CD4-positive, alpha-beta T cell treated with Interleukin-4 for 1 hour (primary cell): ENCODE measurements around the gene NMRK1.
A peak's percentile ranks its signal among the peaks of the same experiment; 100 is the strongest.

ENCODE experiments used
- DNase-seq, 2 donors: peaks; one replicate each; pipeline ENCODE4 v3.0.0-alpha.2; 2020 to 2022

NMRK1 gene

GRCh38 chr9:75101004-75101588 is 13.1 kb upstream of the NMRK1 start:
- no peak for DNase-seq

GRCh38 chr9:75096796-75097195 is 8.8 kb upstream of the NMRK1 start:
- DNase-seq: no peak

DNA sequence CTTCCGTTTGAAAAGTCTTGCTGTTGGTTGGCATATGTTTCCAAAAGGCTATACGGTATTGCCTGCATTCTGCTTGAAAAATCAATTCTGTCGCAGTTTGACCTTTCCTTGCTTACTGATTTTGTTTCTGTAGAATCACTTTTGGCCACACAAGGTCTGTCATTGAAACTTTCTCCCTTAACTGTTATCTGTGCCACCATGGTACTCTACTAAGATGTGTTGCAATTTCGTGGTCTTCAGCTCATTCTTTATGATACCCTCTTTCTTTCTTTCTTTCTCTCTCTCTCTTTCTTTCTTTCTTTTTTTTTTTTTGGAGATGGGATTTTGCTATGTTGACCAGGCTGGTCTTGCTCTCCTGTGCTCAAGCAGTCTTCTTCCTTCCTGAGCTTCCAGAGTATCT is 4.8 kb upstream of the NMRK1 start:
- no peak for DNase-seq

- no peak for DNase-seq
These were observed 2.6 kb upstream of the NMRK1 start for GRCh38 chr9:75090579-75090978.

GRCh38 chr9:75089373-75089766 is 1.4 kb upstream of the NMRK1 start:
- no peak for DNase-seq

DNA sequence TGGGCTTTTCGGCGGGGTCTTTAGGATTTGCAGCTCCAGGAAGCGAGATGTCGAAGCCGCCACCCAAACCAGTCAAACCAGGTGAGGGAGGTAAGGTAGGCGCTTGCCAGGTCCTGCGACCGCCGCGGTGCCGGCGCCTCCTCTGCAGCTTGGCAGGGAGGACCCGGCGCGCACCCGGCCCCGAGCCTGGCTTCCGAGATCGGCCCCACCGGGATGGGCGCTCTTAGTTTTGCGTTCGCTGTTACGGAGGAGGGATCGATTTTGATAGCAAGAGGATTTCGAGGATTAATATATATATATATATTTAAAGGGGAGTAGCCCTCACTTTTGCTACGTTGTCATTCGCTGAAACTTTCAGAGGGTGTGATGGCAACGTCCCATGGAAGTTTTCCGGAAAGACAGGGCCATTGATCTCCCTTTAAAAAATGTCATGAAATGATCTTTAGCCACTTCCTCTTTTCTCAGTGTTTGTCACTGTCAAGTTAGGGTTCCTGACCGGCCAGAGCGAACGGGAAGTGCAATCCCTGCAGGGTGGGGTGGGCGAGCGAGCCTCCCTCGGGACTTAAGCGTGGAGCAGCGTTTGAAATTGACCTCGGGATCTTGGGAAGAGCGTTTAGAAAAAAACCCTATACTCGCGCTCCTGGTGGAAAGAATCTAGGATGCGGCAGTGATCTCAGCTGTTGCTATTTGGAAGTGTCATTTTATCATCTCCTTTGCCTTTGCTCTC is 854 bp upstream of the NMRK1 start:
- peak in 1 of 2 donors; percentile 56 for DNase-seq

DNA sequence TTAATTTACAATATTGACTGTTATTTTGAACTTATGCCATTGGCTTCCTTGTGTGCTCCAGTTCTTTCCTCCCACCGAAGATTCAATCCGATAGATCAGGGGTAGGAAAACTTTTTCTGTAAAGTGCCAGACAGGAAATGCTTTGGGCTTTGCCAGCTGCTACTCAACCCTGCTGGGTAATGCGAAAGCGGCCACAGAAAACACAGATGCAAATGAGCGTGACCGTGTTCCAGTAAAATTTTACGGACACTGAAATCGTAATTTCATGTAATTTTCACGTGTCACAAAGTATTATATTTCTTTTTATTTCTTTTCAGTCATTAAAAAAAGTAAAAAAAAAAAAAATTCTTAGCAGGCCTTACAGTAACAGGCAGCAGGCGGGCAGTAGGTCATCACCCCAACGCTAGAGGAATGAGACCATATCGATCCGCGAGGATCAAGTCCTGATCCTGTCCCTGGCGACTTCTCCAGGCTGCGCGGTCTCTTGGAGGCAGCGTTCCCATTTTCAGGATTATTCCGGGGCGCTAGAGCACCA is 599 bp downstream of the NMRK1 start:
- DNase-seq: peak; percentile 40 to 57

GRCh38 chr9:75086541-75087288 is 1.2 kb downstream of the NMRK1 start:
- no peak for DNase-seq

DNA sequence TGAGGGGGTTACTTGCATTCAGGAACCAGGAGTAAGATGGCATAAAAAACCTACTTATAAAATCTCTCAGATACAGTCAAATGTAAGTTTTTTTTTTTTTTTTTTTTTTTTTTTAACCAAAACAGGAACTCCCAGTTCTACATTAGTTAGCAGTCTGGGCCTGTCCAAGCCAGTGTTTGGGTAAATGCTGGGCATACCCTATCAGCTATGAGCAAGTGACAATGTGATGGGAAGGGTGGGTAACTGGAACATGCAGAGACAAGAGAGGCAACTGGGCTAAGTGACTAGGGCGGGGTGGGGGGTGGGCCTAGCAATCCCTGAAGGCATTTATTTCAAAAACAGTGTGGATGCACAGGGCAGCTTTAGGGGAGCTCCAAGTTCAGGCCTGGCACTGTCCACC is 2.3 kb downstream of the NMRK1 start:
- DNase-seq: no peak

DNA sequence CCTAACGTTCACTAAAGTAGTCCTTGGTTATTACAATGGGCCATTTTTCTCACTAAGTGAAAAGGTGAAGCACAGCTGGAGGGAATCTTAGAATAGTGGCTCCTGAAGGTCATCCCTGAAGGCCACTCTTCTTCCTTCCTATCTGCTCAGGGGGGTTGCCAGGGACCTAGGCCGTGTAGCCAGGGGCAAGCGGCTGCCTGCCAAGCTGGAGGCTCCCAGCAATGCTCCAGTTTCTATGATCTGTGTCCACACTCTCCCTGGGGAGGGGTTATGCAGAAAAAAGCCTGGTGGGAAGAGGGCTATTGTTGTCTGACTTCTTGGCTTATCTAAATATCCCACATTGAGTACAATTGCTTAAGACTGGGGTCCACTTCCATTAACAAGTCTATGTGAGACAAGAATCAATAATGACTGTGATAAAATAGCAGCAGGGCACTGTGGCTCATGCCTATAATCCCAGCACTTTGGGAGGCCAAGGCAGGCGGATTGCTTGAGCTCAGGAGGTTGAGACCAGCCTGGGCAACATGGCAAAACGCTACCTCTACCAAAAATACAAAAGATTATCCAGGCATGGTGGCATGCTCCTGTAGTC is 3.8 kb downstream of the NMRK1 start:
- DNase-seq: no peak

DNA sequence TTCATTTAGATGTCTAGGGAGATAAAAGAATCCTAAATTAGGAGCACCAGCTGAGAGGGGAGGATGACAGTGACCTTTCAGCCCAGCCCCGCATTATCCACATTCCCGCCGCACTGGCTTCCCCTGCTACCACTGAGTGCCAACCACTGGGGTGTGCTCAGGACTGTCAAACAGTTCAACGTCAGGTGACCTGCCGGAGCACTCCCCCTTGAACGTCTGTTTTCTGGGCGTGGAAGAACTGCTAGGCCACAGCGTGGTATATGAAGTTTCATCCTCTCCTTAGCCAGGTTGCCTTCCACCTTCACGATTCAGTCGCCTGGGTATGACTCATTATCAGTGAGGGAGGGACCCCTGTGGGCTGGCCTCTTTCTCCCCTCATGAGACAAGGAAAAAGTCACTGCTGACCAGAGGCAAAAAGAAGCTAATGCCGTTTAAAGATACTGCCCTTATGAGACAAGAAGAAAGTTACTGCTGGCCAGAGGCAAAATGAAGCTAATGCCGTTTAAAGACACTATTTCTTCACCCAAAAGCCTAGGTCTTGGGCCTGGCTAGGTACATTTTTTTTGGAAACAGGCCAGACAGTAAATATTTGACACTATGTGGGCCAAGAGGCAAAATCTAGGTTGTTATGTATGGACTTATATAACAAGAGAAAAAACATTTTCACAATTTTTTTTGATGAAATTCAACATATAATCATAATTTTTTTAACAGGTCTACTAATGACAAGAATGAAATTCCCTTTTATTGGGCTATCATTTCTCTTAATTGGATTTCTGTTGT is 4.6 kb downstream of the NMRK1 start:
- DNase-seq: peak; percentile 39 to 59

DNA sequence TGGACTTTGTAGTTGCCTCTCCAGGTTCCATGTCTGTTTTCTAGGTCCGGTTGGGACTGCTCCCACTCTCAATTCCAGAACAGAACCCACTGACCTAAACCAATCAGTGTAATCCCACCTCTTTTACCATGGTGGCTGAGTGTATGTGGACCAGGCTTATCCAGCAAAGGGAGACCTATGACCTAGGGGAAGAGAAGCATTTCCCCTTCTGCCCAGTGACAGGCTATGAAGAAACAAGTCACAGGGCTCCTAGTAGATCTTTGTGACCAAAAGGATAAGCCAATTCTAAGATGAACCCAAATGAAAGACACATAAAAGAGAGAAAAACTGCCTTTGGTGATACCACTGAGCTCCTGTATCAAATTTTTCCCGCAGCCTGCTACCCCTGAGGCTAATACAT is 6.3 kb downstream of the NMRK1 start:
- no peak for DNase-seq

DNA sequence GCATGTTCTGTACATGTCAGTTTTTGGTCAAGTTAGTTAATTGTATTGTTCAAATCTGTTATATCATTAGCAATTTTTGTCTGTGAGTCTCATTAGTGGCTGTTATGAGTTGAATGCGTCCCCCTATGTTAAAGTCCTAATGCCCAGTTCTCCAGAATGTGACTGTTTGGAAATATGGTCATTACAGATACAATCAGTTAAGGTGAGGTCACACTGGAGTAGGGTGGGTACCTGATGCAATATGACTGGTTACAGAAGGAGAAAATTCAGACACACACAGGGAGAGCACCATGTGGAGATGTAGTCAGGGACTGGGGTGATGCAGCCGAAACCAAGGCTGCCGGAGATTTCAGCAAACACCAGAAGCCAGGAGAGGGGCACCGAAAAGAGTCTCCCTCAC is 15.1 kb downstream of the NMRK1 start:
- DNase-seq: no peak

GRCh38 chr9:75071530-75072122 is 16.3 kb downstream of the NMRK1 start:
- peak; percentile 45 to 56 for DNase-seq

DNA sequence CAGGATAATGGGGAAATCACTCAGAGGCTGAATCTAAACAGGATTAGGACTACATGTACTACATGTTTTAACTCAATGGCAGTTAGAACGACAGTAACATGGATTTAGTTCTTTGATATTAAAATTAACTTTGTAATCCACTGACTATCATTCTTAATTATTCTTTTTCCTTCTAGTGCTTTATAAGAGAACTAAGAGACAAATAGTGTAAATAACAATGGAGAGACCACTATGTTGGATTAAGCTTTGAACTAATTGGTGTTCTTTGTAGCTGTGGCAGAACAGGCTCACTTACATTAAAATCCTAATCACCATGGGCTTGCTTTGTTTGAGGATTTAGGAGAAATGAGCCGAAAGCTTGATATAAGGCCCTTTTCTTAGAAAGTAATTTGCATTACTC is 18.8 kb downstream of the NMRK1 start:
- no peak for DNase-seq

DNA sequence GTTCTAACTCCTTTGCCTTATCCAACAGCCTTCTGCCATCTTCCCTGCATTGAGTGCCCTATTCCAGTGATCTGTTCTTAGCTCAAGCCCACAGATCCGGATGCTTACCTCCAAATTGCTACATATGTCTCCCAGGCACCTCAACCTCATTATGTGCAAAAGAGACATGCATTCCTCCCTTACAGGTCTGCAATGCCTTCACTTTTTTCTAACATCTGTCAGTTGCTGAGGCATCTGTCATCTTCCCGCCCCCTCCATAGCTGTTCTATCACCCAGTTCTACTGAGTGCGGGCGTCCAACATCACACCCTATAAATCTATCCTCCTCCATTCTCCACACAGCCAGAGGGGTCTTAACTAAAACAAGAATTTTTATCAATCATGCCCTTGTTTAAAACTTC is 20.1 kb downstream of the NMRK1 start:
- DNase-seq: no peak

GRCh38 chr9:75065510-75065909 is 22.4 kb downstream of the NMRK1 start:
- no peak for DNase-seq

GRCh38 chr9:75064307-75065025 is 23.5 kb downstream of the NMRK1 start:
- DNase-seq: no peak

GRCh38 chr9:75063556-75064305 is 24.2 kb downstream of the NMRK1 start:
- no peak for DNase-seq

- DNase-seq: no peak
These were observed 26.8 kb downstream of the NMRK1 start for GRCh38 chr9:75061169-75061568.
